Endodermal cell (in vitro differentiated cells): Measurements from ENCODE around the gene DBT. TPM values are rescaled to one million over a fixed set of nuclear protein-coding genes. Genes with fewer than 3 reads are reported as not detected.
A peak's percentile ranks its signal among the peaks of the same experiment; 100 is the strongest.

ENCODE experiments used
- DNase-seq: peaks from one replicate; pipeline ENCODE4 v3.0.0-alpha.2; 2017
- H3K27ac ChIP-seq: 2 replicates; pipeline ENCODE4 v1.5.1; 2013; ENCODE audit warnings: mild to moderate bottlenecking, low read depth, low read length, moderate library complexity
- H3K27me3 ChIP-seq: 2 replicates; pipeline ENCODE4 v1.6.1; 2013; ENCODE audit warnings: mild to moderate bottlenecking, low read length, moderate library complexity; ENCODE audit not compliant: insufficient read depth, control insufficient read depth, poor library complexity, severe bottlenecking
- H3K36me3 ChIP-seq: 2 replicates; pipeline ENCODE4 v1.7.0; 2013; ENCODE audit warnings: mild to moderate bottlenecking, low read length, moderate library complexity; ENCODE audit not compliant: control insufficient read depth, insufficient read depth
- H3K4me1 ChIP-seq: one replicate; pipeline ENCODE4 v1.7.0; 2013; ENCODE audit warnings: low read length; ENCODE audit not compliant: control insufficient read depth, insufficient read depth
- H3K4me3 ChIP-seq: 2 replicates; pipeline ENCODE4 v1.5.1; 2013; ENCODE audit warnings: mild to moderate bottlenecking, low read length, moderate library complexity
- H3K9ac ChIP-seq: 2 replicates; pipeline ENCODE4 v1.6.1; 2013; ENCODE audit warnings: mild to moderate bottlenecking, low read length, moderate library complexity; ENCODE audit not compliant: poor library complexity, severe bottlenecking; ENCODE audit errors: extremely low read depth
- H3K9me3 ChIP-seq: 2 replicates; pipeline ENCODE4 v1.6.1; 2013; ENCODE audit warnings: mild to moderate bottlenecking, low read length, moderate library complexity; ENCODE audit not compliant: control insufficient read depth
- H3K27ac Mint-ChIP-seq: 2 replicates; pipeline ENCODE4 v1.8.0; 2020; ENCODE audit warnings: mixed read lengths
- H3K27me3 Mint-ChIP-seq: 2 replicates; pipeline ENCODE4 v1.8.0; 2021; ENCODE audit warnings: mild to moderate bottlenecking, mixed read lengths; ENCODE audit not compliant: insufficient read depth
- H3K36me3 Mint-ChIP-seq: 2 replicates; pipeline ENCODE4 v1.8.0; 2020; ENCODE audit warnings: low read depth, mixed read lengths
- H3K4me1 Mint-ChIP-seq: 2 replicates; pipeline ENCODE4 v1.8.0; 2020; ENCODE audit warnings: mixed read lengths
- H3K4me3 Mint-ChIP-seq: 2 replicates; pipeline ENCODE4 v1.8.0; 2020; ENCODE audit warnings: mild to moderate bottlenecking, moderate library complexity, mixed read lengths
- H3K9me3 Mint-ChIP-seq: 2 replicates; pipeline ENCODE4 v1.8.0; 2020; ENCODE audit warnings: mild to moderate bottlenecking, mixed read lengths
- WGBS, 2 experiments: methylation state at CpG; one replicate each; pipeline versions ENCODE4 v1.1.5 to v1.1.7; 2013; ENCODE audit warnings: missing lambda C conversion rate in 2 of 2, mixed read lengths in 1 of 2; ENCODE audit not compliant: insufficient coverage in 1 of 2, insufficient read length in 1 of 2; 5-methylcytosine and 5-hydroxymethylcytosine counted together
- total RNA-seq, 2 donors: library from RNA; stranded (reverse); fragmentation: NEBNext Ultra II Directional in 1 of 2; extraction: Animal tissue kit (Norgen Biotek cat#: 25700) in 1 of 2; gene quantifications; 2 replicates in 1 of 2; 3 replicates in 1 of 2; pipeline ENCODE4 v1.2.1, GENCODE V29; 2021
- TF ChIP-seq, protein P1 (sequence below): fragments of 200-600 bp; sonication (generic); conservative IDR thresholded peaks from 2 replicates; pipeline ENCODE4 v1.5.0; 2021; ENCODE audit warnings: antibody characterized with exemption, mild to moderate bottlenecking

DBT gene
- total RNA-seq, 2 donors from 2014 or later: 23.0 to 24.6 TPM

DNA sequence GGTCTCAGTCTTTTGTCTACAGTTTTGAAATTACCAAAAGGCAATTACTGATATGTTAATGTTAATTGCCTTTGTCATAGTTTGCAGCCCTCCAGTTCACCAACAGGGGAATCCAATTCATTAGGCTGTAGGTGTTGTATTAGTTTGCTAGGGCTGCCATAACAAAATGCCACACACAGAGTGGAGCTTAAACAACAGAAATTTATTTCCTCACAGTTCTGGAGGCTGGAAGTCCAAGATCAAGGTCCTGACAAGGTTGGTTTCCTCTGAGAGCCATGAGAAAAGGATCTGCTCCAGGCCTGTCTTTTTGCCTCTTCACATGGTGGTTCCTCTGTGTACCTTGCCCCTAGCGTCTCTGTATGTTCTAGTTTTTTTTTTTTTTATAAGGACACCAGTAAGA lies 17.6 kb upstream of the DBT start:
- no peak overlapping the region for H3K27ac Mint-ChIP-seq
- peaks cover 59% of the 10 kb centered on the region for H3K36me3 ChIP-seq
- H3K27me3 Mint-ChIP-seq: no peaks in the 10 kb centered on the region
- H3K4me3 Mint-ChIP-seq: peak overlapping the region; percentile 99
- no peaks in the 10 kb centered on the region for H3K27me3 ChIP-seq
- no peak overlapping the region for H3K9ac ChIP-seq
- peaks cover 4% of the 10 kb centered on the region for H3K4me1 Mint-ChIP-seq
- H3K36me3 Mint-ChIP-seq: peaks cover 66% of the 10 kb centered on the region
- H3K4me3 ChIP-seq: peak overlapping the region; percentile 91
- no peak overlapping the region for H3K27ac ChIP-seq
- peaks cover 22% of the 10 kb centered on the region for H3K9me3 Mint-ChIP-seq
- peaks cover 32% of the 10 kb centered on the region for H3K9me3 ChIP-seq
- TF ChIP-seq, protein P1, sequence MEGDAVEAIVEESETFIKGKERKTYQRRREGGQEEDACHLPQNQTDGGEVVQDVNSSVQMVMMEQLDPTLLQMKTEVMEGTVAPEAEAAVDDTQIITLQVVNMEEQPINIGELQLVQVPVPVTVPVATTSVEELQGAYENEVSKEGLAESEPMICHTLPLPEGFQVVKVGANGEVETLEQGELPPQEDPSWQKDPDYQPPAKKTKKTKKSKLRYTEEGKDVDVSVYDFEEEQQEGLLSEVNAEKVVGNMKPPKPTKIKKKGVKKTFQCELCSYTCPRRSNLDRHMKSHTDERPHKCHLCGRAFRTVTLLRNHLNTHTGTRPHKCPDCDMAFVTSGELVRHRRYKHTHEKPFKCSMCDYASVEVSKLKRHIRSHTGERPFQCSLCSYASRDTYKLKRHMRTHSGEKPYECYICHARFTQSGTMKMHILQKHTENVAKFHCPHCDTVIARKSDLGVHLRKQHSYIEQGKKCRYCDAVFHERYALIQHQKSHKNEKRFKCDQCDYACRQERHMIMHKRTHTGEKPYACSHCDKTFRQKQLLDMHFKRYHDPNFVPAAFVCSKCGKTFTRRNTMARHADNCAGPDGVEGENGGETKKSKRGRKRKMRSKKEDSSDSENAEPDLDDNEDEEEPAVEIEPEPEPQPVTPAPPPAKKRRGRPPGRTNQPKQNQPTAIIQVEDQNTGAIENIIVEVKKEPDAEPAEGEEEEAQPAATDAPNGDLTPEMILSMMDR: peak; percentile 31
- peaks cover 6% of the 10 kb centered on the region for H3K4me1 ChIP-seq
- WGBS, 2 experiments: 100% methylated on average over 1 of the region's 1 CpG; no CpG with 5 or more reads in 1 of the 2 experiments
- DNase-seq: no peak

DNA sequence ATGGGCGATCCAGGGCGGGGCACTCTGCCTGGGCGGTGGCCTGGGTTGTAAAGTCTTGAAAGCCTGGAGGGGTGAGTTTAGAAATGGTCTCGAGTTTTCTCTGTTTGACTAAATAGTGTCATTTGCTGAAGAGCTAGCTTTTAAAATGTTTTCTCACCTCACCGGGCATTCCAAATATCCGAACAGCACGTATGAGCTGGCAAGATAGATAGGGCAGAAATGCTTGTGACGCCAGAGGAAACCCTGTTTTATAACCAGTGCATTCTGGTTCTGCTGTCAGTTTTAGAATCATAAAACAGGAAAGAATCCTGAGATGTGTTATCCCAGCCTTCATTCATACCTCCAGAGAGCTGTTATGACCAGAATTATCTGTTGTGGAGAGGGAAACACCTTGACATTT lies 17.1 kb upstream of the DBT start:
- H3K27ac Mint-ChIP-seq: peak overlapping the region; percentile 97
- peaks cover 34% of the 10 kb centered on the region for H3K9me3 ChIP-seq
- H3K4me1 ChIP-seq: peaks cover 6% of the 10 kb centered on the region
- no peaks in the 10 kb centered on the region for H3K27me3 ChIP-seq
- H3K36me3 ChIP-seq: peaks cover 53% of the 10 kb centered on the region
- TF ChIP-seq, protein P1: no peak
- no peak for DNase-seq
- peak overlapping the region; percentile 78 for H3K9ac ChIP-seq
- WGBS, 2 experiments: 4 to 11% methylated on average over 5 to 8 of the region's 8 CpGs
- peak overlapping the region; percentile 99 for H3K4me3 Mint-ChIP-seq
- peaks cover 63% of the 10 kb centered on the region for H3K36me3 Mint-ChIP-seq
- H3K27me3 Mint-ChIP-seq: no peaks in the 10 kb centered on the region
- peaks cover 23% of the 10 kb centered on the region for H3K9me3 Mint-ChIP-seq
- H3K4me1 Mint-ChIP-seq: peaks cover 4% of the 10 kb centered on the region
- H3K27ac ChIP-seq: no peak overlapping the region
- H3K4me3 ChIP-seq: peak overlapping the region; percentile 91

DNA sequence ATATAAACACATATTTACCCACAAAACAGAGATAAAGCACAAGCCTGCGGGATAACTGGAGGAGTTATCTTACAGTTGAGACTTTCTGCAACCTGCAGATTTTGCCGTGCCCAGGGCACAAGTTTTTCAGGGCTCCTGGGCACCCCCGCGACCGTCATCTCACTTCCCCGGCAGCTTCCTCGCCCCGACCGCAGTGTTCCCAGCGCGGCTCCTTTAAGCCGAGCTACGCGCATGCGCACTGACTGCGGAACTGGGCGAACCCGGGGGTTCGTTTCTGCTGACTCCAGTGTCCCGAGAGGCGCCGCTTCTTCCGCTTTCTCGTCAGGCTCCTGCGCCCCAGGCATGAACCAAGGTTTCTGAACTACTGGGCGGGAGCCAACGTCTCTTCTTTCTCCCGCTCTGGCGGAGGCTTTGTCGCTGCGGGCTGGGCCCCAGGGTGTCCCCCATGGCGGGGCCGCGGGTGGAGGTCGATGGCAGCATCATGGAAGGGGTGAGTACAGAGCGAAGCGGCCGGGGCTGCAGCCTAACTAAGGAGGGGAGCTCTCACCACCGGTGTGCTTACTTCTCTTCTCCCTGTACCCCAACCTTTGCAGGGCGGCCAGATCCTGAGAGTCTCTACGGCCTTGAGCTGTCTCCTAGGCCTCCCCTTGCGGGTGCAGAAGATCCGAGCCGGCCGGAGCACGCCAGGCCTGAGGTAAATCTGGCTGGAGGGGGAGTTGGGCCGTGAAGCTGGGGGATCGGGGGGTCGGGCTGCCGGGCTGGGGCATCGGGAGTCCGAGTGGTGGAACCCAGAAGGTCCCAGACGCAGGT lies 16.5 kb upstream of the DBT start, which contains the start of gene RTCA:
TSS of gene RTCA (plus strand) at position 286 of the 810 bp plus-strand sequence. CDS start at position 446, 160 bp downstream.
- 0% methylated on average over 15 to 53 of the region's 53 CpGs for WGBS, 2 experiments
- Mint-ChIP-seq H3K27ac (peak within 1 kb of the TSS; percentile 97), H3K4me1 (peaks cover 4% of the 10 kb centered on the region), H3K9me3 (peaks cover 27% of the 10 kb centered on the region), H3K36me3 (peaks cover 59% of the 10 kb centered on the region), H3K27me3 (peaks cover 4% of the 10 kb centered on the region), H3K4me3 (peak within 1 kb of the TSS; percentile 99)
- peak; percentile 97 for DNase-seq
- peaks cover 47% of the 10 kb centered on the region for H3K36me3 ChIP-seq
- H3K4me3 ChIP-seq: peak within 1 kb of the TSS; percentile 91
- H3K4me1 ChIP-seq: peaks cover 6% of the 10 kb centered on the region
- H3K9me3 ChIP-seq: peaks cover 40% of the 10 kb centered on the region
- TF ChIP-seq, protein P1: no peak
- peak within 1 kb of the TSS; percentile 58 for H3K27ac ChIP-seq
- H3K9ac ChIP-seq: peak within 1 kb of the TSS; percentile 78
- H3K27me3 ChIP-seq: no peaks in the 10 kb centered on the region
